ENCODE data around the gene SIRPD. TPM values are rescaled to one million over a fixed set of nuclear protein-coding genes. Genes with fewer than 3 reads are reported as not detected.
A peak's percentile ranks its signal among the peaks of the same experiment; 100 is the strongest.

SIRPD gene
- total RNA-seq, 1 experiment from 2014 or later = not detected

DNA sequence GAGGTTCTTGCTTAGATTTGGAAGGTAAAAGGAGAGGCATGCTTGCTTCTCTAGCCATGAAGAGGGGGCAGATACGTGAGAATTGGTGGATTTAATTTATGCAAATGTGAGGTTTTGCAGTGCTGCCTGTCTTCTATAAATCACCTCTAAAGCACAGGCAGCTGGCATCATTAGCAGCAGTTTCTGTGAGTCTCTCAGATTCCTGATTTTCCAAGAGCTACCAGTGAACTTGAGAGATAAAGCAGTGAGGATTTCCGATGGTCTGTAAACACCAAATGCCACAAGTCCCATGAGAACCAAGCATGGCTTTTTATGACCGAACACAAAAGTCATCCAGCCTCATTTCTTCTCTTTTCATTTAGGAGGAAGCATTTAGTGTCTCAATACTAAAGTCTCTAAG, 63.1 kb downstream of the SIRPD start:
- no peak for DNase-seq (ENCODE audit: low read depth)

DNA sequence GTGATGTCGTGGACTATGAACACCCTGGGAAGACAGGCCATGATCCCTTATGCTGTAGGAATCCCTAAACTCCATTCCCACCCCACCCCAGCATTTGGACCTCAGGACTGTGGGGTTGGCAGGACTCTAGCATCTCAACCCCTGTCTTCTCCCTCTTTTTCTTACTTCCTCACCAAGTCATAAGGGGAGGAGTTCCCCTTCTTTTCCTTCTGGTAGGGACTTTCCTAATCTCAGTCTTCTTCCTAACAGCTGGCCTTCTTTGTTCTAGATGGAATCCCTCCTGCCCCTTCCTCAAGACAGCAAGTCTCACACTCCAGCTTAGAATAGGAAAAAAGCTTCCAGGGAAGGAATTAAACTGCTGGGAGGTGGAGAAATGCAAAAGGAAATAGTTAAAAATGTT, 64.0 kb downstream of the SIRPD start:
- no peak for DNase-seq (ENCODE audit: low read depth)

DNA sequence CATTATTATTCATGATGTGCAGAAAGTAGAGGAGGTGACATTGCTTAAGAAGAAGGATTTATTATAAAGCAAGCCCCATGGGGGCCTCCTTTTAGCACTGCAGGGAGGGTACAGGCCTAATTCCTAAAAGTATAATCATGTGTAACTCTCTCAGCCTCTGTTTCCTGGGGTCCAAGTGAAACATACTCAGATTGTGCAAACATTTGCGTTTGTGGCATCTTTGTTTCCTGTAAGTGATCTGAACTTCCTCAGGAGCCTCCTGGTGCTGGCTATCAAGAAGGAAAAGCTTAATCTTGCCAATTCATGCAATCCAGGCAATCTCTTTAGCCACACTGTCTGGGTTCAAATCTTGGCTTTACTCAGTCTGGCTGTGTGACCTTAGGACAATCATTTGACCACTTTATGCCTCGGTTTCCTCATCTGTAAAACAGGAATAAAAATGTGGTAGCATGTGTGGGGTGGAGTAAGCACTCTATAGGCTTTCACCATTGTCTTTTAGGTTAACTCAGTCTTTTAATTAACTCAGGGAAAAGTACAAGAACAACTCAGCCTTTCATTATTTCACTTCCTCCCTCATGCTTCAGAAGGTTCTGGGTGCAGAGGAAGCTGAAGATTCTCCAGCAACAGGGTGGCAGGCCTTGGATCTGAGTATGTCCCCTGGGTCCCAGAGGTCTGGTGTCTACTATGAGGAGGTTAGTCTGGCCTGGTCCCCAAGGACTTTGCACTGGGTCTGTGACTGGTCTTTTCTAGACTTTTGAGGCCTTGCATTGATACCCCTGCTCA, 65.5 kb downstream of the SIRPD start:
- no peak for DNase-seq (ENCODE audit: low read depth)

DNA sequence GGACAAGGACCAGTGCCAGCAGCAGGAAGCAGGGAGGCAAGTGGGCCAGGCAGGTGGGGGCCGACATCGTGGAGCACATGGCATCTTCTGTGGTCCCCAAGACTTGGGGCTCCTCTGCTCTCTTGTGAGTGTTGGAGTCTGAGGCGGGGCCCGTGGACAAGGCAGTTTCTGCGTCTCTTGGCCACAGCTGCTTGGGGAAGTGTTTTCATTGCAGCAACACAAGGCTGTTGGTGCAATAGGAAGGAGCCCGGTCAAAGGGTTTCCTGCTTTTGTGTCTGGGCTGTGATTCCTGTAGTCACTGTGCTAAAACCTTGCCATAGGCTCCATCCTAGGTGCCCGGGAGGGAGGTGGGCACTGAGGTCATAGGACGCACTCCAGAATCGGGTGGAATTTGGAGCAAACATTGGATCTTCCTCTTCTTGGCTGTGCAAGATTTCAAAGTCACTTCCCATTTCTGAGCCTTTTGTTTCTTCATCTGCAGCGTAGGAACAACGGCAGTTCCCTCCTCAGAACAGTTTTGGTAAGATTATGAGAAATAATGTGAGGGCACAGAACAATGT, 66.1 kb downstream of the SIRPD start, which contains the start of gene SIRPB2:
Gene SIRPB2, minus strand, starts transcription at position 140 of the 560 bp plus-strand sequence. Its CDS starts 61 bp downstream, at position 79.
- no peak for DNase-seq (ENCODE audit: low read depth)

DNA sequence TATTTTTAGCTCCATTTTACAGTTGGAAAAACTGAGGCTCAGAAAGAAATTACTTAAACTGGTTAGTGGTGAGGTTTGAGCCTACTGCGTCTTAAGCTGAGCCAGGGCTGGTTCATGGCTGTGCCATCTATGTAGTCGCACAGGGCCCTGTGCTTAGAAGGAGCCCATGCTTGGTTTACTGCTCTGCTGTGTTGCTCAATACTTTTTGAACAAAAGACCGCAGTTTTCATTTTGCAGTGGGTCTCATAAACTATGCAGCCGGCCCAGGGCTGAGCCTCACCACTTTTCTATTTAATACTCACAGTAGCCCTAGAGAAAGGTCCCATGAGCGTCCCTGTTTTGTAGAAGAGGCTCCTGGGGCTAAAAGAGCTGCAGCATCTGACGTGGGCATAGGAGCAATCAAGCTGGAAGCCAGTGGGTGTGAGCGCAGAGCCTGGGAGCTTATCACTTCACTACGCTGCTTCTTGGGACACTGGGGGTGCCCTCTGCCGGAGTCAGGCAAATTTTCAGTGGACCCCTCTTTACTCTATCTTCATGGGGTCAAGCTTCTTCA, 66.8 kb downstream of the SIRPD start:
- no peak for DNase-seq (ENCODE audit: low read depth)

DNA sequence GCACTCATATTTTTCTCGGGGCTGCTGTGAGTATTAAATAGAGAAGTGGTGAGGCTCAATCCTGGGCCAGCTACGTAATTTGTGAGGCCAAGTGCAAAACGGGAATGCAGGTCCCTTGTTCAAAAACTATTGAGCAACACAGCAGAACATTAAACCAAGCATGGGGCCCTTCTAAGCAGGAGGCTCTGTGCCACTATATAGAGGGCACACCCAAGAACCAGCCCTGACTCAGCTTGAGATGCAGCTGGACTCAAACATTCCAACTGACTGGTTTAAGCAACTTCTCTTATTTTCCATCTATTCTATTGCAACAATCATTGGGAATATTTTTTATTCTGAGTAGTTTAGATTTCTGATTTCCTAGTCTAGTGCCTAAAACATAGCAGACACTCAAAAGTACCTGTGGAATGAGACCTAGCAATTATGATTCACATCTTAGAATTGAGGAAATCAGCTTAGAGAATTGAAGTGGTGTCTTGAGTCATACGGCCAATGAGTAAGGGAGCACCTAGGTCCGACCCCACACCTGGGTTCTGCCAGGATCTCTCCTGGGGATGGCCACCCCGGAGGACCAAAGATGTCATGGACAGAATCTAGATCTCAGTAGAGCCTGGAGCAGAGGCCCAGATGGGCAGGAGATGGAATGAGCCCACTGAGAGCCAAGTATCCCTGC, 67.6 kb downstream of the SIRPD start:
- DNase-seq (ENCODE audit: low read depth) = no peak

DNA sequence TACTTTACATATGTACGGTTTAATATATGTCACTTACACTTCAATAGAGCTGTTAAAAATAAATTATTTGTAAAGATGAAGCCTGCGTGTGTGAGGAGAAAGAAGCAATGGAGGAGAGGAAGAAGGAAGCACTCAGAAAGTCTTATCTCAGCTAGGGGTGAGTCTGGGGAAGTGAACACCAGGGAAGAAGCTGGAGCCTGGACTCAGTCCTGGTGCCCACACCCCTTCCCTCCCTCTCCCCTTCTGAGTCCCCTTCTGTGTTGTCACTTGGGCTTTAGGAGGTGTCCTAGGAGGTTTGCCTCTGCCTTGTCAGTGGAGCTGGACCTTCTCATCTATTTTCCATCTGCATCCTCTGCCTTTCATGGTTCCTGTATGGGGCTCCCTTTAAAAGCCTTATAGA, 68.2 kb downstream of the SIRPD start:
- no peak for DNase-seq (ENCODE audit: low read depth)

DNA sequence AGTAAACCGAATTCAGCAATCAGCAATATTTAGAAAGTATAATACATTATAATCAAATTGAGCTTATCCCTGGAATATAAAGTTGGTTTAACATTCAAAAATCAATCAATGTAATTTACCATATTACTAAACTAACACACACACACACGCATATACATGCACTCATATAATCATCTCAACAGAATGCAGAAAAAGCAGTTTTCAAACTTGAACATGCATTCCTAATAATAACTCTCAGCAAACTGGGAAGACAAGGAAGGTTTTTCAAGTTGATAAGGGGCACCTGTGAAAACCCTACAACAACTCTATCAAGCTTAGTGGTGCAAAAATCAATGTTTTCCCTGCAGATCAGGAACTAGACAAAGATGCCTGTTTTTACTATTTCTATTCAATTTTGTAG, 70.9 kb downstream of the SIRPD start:
- no peak for DNase-seq (ENCODE audit: low read depth)

DNA sequence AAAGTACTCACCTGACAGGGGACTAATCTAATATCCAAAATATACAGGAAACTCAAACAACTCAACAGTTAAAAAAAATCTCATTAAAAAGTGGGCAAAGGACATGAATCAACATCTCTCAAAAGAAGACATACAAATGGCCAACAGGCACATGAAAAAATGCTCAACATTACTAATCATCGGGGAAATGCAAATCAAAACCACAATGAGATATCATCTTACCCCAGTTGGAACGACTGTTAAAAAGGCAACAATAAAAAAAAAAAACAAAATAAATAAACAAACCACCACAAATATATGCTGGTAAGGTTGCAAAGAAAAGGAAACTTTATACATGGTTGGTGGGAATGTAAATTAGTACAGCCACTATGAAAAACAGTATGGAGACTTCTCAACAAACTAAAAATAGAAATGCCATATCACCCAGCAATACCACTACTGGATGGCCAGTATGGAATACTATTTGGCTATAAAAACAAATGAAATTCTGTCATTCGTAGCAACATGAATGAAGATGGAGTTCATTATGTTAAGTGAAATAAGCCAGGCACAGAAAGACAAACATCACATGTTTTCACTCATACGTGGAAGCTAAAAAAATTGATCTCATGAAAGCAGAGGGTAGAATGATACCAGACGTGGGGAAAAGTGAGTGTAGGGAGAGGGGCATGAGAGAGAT, 72.9 kb downstream of the SIRPD start:
- DNase-seq (ENCODE audit: low read depth) = peak; percentile 39

Other genes with a start within 250 kb of the SIRPD start
- gene SDCBP2, start 228.6 kb downstream of the SIRPD start, total RNA-seq (2014; rRNA removed; shearing (Covaris generic)) = 1.3 and 3.7 TPM in 2 replicates
- gene FKBP1A, start 164.7 kb downstream of the SIRPD start, total RNA-seq (2014; rRNA removed; shearing (Covaris generic)) = 72.4 and 77.9 TPM in 2 replicates
- 45.9 and 54.2 TPM in 2 replicates for gene NSFL1C, start 90.9 kb downstream of the SIRPD start, total RNA-seq (2014; rRNA removed; shearing (Covaris generic))
- not detected in 2 replicates for gene SIRPB2, start 66.3 kb downstream of the SIRPD start, total RNA-seq (2014; rRNA removed; shearing (Covaris generic))
- 0.06 and 0.11 TPM in 2 replicates for gene SIRPB1, start 62.3 kb upstream of the SIRPD start, total RNA-seq (2014; rRNA removed; shearing (Covaris generic))
- gene SIRPG, start 100.1 kb upstream of the SIRPD start, total RNA-seq (2014; rRNA removed; shearing (Covaris generic)) = not detected in 2 replicates

Data from Daoy (cell line).